DMS 273 (cell line): ENCODE measurements around the gene FBLL1.
"Not testable (repeated sequence)": the region's sequence is repeated elsewhere in the genome, so short reads cannot be mapped to it uniquely, and the experiment has no call there.

Experiments used
- DNase-seq: peaks from one replicate; lab custom pipeline; 2025; ENCODE audit not compliant: unreplicated experiment; lab: John Stamatoyannopoulos, UW

Gene FBLL1

DNA sequence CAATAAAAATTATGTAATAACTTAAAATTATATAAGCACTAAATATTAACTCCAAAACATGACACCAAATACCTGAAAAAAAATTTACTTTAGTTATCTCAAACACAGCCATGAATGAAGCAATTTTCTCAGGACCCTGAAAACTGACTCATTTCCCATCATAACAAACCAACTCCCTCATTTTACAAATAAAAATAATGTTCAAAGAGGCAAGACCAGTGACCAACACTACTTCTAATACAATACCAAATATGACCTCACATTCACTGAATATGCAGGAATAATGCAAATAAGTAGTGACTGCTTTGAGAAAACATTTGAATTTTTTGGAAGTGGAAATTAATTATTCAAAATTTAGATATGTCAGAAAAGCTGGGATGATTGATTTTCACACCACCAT lies 21.6 kb downstream of the FBLL1 start:
- DNase-seq, result no peak

DNA sequence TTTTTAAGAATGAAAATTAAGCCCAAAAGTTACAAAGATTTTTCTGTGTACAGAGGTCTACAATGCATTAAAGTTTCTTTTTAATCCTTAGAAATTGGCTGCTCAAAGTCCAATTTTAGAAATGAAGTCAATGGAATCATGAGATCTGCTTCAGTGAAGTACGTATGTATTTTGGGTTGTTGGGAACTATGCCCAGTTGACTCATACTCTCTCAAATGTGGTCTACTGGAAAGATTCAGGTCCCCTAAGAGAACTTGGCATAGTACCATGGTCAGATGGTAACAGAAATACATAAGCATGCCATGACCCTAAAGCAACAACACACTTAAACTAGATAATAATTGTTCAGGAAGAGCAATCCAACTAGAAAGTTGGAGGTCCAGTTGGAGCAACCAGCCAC lies 23.0 kb downstream of the FBLL1 start:
- DNase-seq, result peak; percentile 40

DNA sequence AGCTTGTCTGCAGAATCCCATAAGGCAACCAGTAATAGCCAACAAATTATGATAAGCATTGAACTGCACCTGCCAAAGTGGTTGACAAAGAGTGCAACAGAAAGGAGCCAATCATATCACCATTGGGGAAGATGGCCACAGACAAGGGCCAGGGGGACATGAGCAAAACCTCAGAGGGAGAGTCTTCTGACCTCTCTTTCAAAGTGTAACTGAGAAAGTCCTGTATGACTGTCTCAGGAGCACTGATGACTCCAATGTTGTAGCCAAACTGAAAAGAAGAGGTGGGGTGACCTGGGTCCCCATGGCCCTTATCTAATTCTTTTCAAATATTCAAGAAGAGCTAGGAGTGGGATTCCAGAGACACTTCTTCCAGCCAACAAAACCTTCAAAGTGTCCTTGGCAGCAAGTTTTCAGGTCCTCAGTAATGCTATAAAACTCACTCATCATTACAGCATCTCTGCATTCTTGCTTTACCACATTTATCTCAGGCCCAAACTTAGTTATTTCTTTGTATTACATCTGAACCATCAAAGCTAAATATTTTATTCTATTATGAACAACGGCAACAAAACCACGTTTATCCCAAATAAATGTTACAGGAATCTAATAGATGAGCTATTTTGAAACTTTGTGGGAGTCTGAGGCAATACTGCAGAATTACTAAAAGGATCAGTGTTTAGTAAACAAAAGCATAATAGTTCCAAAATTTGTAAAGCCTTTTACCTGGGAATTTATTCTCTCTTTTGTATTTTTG lies 24.4 kb downstream of the FBLL1 start:
- no peak for DNase-seq

DNA sequence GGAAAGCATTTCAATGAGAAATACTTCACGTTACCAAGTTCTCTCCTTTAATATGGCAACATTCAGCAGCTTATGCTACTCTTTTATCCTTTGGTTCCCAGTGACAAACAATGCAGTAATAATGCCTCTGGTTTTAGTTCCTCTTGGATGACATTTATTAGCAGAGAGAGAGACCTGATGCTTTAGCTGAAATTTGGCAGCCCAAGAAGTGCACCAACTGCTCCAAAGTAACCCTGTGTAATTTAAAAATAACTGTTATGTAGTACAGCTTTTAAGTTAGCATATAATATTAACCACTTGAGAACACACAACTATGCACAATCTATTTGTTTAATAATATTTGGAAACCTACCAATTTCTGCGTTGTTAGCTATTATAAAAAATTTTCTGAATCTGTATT lies 28.3 kb downstream of the FBLL1 start:
- DNase-seq, result no peak

DNA sequence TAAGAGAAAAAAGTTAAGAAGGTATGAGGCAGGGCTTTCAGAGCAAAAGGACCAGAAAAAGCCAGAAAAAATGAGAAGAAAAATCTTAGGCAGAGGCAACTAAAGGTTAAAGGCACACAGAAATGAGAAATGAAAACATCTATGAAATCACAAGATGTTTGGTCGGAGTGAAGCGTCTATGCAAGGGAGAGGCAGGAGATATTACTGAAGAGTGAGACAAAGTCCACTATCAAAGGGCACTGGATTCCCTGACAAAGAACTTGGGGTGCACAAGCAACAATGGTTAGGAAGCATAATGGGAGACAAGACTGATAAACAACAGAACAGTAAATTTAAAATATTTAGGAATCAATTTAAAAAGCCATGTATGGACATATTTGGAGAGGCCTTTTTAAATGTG lies 33.2 kb downstream of the FBLL1 start:
- no peak for DNase-seq

DNA sequence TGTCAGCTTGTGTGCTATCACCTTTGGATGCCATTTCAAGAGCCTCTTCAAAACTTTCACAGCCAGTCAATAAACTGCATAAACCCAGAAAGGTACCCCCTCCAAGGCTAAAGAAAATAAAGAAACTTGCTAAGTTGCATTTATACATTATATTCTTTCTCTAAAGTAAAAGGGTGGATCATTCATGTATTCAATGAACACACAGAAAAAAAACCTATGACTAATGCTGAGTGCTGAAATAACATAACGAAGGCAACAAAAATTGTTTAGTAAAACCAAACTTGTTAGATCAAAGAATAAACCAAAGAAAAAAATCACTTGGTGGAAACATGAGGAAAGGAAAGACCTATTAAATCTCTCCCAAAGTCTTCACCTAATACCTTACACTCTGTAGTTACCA lies 34.9 kb downstream of the FBLL1 start:
- DNase-seq, result no peak

DNA sequence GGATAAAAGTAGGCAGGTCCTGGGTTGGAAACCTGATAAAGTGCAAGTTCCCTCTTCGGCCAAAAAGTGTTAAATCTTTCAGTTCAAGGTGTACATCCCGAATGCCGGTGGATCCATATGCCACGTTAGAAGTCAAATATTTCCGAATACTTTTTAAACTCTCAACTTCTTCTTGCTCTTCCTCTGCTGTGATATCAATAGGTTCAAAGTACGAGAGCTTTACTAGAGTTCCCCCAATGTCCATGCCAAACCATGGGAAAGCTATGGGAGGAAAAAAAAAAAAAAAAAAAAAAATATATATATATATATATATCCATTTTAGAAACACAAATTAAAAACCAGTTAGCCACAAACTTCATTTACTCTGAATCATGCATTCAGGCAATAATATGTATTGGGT lies 39.6 kb downstream of the FBLL1 start:
- DNase-seq, result no peak

DNA sequence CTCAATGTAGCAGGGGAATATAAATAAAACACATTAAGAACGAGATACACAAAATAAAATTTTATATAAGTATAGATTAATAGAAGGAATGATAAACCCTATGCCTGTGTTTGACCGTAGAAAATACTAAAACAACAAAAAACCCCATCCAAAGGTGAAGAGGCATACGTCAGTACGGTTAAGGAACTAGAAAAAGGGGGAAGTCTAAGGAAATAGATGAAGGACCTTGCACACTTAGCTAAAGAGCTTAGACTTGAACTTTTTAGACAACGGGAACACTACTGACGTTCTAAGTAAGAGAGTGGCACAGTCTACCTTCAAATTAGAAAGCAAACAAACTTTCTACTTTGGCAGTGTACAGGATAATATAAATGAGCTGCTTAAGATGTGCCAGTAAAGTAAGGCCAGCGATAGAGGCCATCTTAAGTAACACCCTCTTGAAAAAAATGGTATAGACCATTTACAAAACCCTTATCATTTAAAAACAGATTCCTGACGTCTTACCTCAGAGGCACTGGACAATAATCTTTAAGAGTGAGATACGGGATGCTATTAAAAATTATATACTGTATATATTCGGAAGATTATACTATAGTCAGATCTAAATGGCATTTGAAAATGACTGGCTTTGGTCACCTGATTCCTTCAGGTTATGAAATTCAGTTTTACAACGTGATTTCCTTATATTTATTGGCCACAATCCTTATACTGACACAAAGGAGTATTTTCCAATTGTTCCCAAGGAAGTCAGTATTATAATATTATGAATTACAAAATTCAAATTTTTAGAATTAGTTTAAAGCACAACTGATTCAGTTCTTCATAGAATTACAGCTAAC lies 41.6 kb downstream of the FBLL1 start:
- DNase-seq, result no peak

DNA sequence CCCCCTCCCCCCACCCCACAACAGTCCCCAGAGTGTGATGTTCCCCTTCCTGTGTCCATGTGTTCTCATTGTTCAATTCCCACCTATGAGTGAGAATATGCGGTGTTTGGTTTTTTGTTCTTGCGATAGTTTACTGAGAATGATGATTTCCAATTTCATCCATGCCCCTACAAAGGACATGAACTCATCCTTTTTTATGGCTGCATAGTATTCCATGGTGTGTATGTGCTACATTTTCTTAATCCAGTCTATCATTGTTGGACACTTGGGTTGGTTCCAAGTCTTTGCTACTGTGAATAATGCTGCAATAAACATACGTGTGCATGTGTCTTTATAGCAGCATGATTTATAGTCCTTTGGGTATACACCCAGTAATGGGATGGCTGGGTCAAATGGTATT lies 44.6 kb downstream of the FBLL1 start:
- DNase-seq, result not testable (repeated sequence)

DNA sequence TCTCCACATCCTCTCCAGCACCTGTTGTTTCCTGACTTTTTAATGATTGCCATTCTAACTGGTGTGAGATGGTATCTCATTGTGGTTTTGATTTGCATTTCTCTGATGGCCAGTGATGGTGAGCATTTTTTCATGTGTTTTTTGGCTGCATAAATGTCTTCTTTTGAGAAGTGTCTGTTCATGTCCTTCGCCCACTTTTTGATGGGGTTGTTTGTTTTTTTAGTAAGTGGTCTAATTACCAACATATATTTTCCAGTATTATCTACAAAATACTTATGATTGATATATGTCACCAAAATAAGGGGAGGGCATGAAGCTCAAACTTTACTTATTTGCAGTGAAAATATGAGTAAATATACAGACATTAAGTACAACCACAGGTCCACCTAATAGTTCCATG lies 45.1 kb downstream of the FBLL1 start:
- not testable (repeated sequence) for DNase-seq

DNA sequence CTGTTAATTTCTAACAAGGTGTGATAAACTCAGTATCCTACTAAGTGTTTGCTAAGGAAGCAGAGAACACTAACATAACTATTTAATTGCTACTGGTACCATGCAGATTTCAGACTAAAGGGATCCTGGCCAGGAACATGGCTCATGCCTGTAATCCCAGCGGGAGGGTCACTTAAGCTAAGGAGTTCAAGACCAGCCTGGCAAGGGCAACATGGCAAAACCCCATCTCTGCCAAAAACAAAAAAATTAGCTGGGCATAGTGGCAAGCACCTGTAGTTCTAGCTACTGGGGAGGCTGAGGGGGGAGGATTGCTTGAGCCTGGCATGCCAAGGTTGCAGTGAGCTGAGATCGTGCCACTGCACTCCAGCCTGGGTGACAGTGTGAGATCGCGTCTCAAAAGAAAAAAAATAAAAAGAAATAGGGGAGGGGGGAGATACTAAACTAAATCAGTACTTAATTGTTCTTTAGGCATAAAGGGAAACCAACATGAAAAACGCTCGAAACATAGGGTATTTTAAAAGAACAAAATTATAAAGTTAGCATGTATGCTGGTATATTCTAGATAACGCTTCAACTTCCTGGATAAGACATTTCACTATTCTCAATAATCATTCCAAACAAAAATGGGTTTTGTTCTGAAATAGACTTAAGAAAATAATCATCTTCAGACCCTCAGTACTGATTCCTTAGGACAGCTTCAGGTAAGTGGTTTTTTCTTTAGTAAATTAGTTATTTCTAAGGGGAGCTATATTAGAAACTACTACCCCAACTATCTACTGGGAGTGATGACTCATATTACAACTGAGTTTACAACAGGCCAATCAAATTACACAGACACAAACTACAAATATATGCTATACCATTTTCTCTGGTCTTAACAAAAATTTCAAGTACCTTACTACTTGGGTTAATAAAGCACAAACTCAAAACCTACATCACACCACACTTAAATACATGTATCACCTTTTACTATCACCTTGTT lies 46.6 kb downstream of the FBLL1 start:
- no peak for DNase-seq

DNA sequence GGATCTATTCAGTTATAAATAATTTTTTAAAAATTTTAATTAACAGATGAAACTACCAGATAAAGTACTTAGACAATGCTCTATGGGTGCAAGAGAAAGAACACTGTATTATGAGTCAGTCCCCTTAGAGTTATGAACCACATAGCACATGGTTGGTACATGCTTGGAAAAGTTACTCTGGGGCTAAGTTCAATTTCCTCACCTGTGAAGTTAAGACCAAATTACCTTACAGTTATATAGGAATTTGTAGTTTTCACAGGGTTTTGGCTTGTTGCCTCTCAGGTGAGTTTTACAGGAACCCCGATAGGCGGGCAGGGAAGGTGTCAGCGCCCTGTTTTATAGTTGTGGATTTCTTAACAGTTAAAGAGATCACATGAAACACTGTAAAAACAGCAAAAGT lies 48.9 kb downstream of the FBLL1 start:
- peak; percentile 23 for DNase-seq

DNA sequence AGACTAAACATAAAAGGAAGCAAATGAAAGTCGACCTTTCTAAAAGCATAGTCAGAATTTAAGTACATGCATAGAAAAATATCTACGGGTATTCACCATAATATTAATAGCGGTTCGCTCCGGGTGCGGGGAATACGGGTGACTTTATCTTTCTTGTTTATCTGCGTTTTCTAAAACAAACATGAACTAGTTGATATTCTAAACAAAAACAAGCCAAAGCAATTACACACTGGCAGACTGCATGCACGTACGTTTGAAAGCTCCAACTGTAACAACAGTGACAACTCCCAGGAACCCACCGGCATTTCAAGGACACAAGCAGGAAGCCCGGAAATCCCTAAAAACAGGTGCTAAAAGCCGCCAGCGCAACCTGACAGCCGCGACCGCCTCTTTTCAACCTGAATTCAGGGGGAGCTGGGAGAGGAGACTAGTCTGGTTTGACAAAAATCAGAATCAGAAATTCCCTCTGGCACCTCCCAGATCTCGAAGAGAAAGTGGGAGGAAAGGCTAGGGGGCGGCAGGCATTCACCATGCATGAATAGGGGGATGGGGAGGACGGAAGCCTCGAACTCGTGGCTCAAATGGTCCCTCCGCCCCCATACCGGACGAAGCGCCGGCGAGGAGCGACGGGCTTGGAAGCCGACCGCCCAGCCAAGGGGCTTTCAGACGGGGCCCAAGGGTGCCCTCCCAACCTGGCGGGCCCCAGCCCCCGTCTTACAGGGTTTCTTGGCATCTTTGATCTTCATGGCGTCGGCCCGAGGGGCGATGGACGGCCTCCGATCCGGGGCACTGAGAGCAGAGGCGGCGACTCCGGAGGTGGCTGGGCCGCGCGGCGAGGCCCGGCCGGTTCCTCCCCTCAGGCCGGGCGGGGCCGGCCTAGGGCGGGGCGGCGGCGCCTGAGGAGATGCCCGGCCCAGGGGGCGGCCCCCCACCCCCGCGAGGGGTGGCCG lies 49.7 kb downstream of the FBLL1 start, which contains the start of gene PANK3:
Gene PANK3 (minus strand): TSS at position 831 of the 950 bp plus-strand sequence. CDS start 85 bp downstream, at position 746.
- DNase-seq, result peak; percentile 97

DNA sequence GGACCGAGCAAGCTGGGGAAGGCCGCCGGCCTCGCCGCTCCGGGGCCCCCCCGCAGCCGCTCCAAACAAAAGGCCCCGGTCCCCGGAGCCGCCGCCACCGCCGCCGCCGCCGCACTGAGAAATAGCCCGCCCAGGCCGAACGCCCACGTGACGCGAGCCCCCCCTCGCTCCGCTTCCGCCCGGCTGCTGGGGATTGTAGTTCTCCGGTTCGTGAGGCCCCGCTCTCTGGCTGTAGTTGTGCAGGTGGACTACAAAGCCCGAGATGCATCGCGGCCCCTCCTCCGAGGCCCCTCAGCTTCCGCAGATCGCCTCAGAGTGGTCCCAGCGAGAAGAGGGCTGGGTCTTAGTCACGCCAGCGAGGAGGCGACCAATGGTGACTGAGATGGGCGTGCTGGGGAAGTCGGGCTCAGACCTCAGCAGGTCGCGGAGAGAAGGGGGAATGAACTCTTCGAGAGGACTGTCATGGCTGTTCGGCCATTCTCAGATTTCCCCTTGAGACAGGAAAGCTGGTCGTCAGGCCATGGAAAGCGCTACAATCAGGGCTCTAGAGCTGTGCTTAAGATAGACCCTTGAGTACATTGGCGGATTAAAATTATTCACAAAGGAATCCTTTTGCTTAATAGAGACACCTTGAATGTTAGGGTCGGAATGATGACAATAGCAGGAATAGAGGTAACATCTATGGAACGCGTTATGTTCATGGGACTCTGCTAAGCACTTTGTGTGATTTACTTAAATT lies 50.6 kb downstream of the FBLL1 start:
- peak; percentile 99 for DNase-seq

DNA sequence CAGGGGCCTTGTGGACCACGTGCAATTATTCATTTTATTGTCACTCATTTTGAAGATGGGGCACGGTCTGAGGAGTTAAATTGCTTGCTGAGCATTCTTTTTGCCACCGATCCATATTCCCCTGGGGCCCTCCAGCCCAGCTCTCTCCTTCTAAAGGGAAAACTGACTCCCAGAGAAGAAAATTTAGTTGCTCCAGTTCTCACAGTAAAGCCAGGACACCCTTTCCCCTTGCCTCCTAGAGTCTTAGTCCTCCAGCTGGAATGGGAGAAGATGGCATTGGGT lies 51.1 kb downstream of the FBLL1 start:
- peak; percentile 61 for DNase-seq
